Measurements from ENCODE around the gene B3GAT2. TPM values are rescaled to one million over a fixed set of nuclear protein-coding genes. Genes with fewer than 3 reads are reported as not detected.

Gene B3GAT2
- total and polyA plus RNA-seq, 2 donors (not counting 1 experiment from before 2014, with no cell fraction given): not detected

GRCh38 chr6:70823651-70824050, 133.2 kb downstream of the B3GAT2 start:
- Histone ChIP-seq H3K79me2 (ENCODE audit: control insufficient read depth, insufficient read depth, low read length) (no peaks in the 10 kb centered on the region), H3K9ac (ENCODE audit: insufficient read depth, low read length) (no peak overlapping the region), H3K9me3 (ENCODE audit: control insufficient read depth, insufficient read depth, low read depth, low read length) (no peaks in the 10 kb centered on the region), H3K4me3 (replicated peaks in 1 of 4; ENCODE audit: control extremely low read depth in 1 of 4, insufficient read depth in 1 of 4, low read depth in 3 of 4, low read length in 4 of 4) (no peak overlapping the region), H3K27me3 (ENCODE audit: control insufficient read depth, insufficient read depth, low read length) (no peaks in the 10 kb centered on the region), H3K27ac (ENCODE audit: insufficient read depth, low read length) (no peak overlapping the region), H4K20me1 (ENCODE audit: control insufficient read depth, extremely low read depth, insufficient read depth, low read length) (no peaks in the 10 kb centered on the region), H3K4me2 (ENCODE audit: extremely low read depth, insufficient read depth, low read length) (no peak overlapping the region), H3K4me1 (ENCODE audit: control insufficient read depth, extremely low read depth, insufficient read depth, low read length) (no peaks in the 10 kb centered on the region), H3K36me3 (ENCODE audit: control insufficient read depth, insufficient read depth, low read length) (no peaks in the 10 kb centered on the region), H2AFZ (ENCODE audit: low read length) (no peak overlapping the region)
- no peak for DNase-seq (ENCODE audit: low read depth in 2 of 2)
- no peak for TF ChIP-seq EZH2 (IDR thresholded peaks at IDR 0.05; ENCODE audit: low read length, missing control alignments)
- no peak for TF ChIP-seq CTCF (conservative IDR thresholded peaks at IDR 0.05 in 1 of 2, IDR thresholded peaks at IDR 0.05 in 1 of 2; ENCODE audit: low read depth in 1 of 2, low read length in 2 of 2)

- no peaks in the 10 kb centered on the region for H3K36me3 ChIP-seq (ENCODE audit: control insufficient read depth, insufficient read depth, low read length)
These were observed 135.1 kb downstream of the B3GAT2 start for GRCh38 chr6:70821751-70822150.

GRCh38 chr6:70820778-70821177, 136.1 kb downstream of the B3GAT2 start:
- no peak for DNase-seq (ENCODE audit: low read depth in 2 of 2)
- Histone ChIP-seq H3K4me2 (ENCODE audit: extremely low read depth, insufficient read depth, low read length) (no peak overlapping the region), H3K4me3 (replicated peaks in 1 of 4; ENCODE audit: control extremely low read depth in 1 of 4, insufficient read depth in 1 of 4, low read depth in 3 of 4, low read length in 4 of 4) (no peak overlapping the region), H3K27ac (ENCODE audit: insufficient read depth, low read length) (no peak overlapping the region), H2AFZ (ENCODE audit: low read length) (no peak overlapping the region), H3K27me3 (ENCODE audit: control insufficient read depth, insufficient read depth, low read length) (no peaks in the 10 kb centered on the region), H3K4me1 (ENCODE audit: control insufficient read depth, extremely low read depth, insufficient read depth, low read length) (no peaks in the 10 kb centered on the region), H3K36me3 (ENCODE audit: control insufficient read depth, insufficient read depth, low read length) (no peaks in the 10 kb centered on the region), H3K79me2 (ENCODE audit: control insufficient read depth, insufficient read depth, low read length) (no peaks in the 10 kb centered on the region), H4K20me1 (ENCODE audit: control insufficient read depth, extremely low read depth, insufficient read depth, low read length) (no peaks in the 10 kb centered on the region), H3K9me3 (ENCODE audit: control insufficient read depth, insufficient read depth, low read depth, low read length) (no peaks in the 10 kb centered on the region), H3K9ac (ENCODE audit: insufficient read depth, low read length) (no peak overlapping the region)
- no peak for TF ChIP-seq CTCF (conservative IDR thresholded peaks at IDR 0.05 in 1 of 2, IDR thresholded peaks at IDR 0.05 in 1 of 2; ENCODE audit: low read depth in 1 of 2, low read length in 2 of 2)
- TF ChIP-seq EZH2 (IDR thresholded peaks at IDR 0.05; ENCODE audit: low read length, missing control alignments): no peak

More at GRCh38 chr6:70821751-70822150, 135.1 kb downstream of the B3GAT2 start:
- Histone ChIP-seq H3K9me3 (ENCODE audit: control insufficient read depth, insufficient read depth, low read depth, low read length) (no peaks in the 10 kb centered on the region), H3K27ac (ENCODE audit: insufficient read depth, low read length) (no peak overlapping the region), H3K79me2 (ENCODE audit: control insufficient read depth, insufficient read depth, low read length) (no peaks in the 10 kb centered on the region), H2AFZ (ENCODE audit: low read length) (no peak overlapping the region), H3K4me2 (ENCODE audit: extremely low read depth, insufficient read depth, low read length) (no peak overlapping the region), H3K9ac (ENCODE audit: insufficient read depth, low read length) (no peak overlapping the region), H3K27me3 (ENCODE audit: control insufficient read depth, insufficient read depth, low read length) (no peaks in the 10 kb centered on the region), H4K20me1 (ENCODE audit: control insufficient read depth, extremely low read depth, insufficient read depth, low read length) (no peaks in the 10 kb centered on the region), H3K4me1 (ENCODE audit: control insufficient read depth, extremely low read depth, insufficient read depth, low read length) (no peaks in the 10 kb centered on the region), H3K4me3 (replicated peaks in 1 of 4; ENCODE audit: control extremely low read depth in 1 of 4, insufficient read depth in 1 of 4, low read depth in 3 of 4, low read length in 4 of 4) (no peak overlapping the region)
- no peak for TF ChIP-seq EZH2 (IDR thresholded peaks at IDR 0.05; ENCODE audit: low read length, missing control alignments)
- TF ChIP-seq CTCF (conservative IDR thresholded peaks at IDR 0.05 in 1 of 2, IDR thresholded peaks at IDR 0.05 in 1 of 2; ENCODE audit: low read depth in 1 of 2, low read length in 2 of 2): no peak
- DNase-seq (ENCODE audit: low read depth in 2 of 2): no peak
